A172 (cell line): ENCODE measurements around the gene PAWR. TPM values are rescaled to one million over a fixed set of nuclear protein-coding genes. Genes with fewer than 3 reads are reported as not detected.
"Not testable (repeated sequence)": the region's sequence is repeated elsewhere in the genome, so short reads cannot be mapped to it uniquely, and the experiment has no call there.

ENCODE experiments used
- DNase-seq: peaks from one replicate; pipeline ENCODE4 v3.0.0-alpha.2; 2015; ENCODE audit warnings: low spot score
- total RNA-seq: library from RNA; depleted of rRNA; stranded (reverse); fragments of >200 nt; shearing (Covaris generic); gene quantifications from 2 replicates; pipeline ENCODE4 v1.2.3, GENCODE V29; 2014

The PAWR gene
- total RNA-seq, 1 experiment from 2014 or later, result 63.2 TPM

DNA sequence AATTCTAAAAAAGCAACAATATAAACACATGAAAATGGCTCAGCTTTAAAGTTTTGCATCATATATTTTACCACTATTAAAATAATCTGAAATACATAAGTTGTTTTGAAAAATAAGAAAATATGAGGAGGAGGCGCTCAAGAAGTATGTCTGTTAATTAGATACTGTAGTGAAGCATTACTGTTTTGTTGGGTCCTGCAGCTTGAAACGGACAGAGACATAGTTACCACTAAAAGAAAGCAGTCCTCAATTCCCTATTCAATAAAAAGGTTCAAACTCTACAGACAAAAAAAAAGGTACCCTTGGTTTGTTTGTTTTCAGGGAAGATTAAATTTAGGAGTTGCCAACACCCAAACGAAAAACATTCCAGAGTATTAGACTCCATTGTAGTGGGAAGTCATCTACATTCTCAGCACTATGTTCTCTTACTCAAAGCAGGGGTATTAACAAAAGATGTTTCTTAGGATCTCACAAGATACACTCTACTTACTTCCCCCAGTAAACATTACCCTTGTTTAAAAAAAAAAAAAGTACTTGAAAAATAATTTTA, 3.0 kb downstream of the PAWR start:
- peak; percentile 18 for DNase-seq

DNA sequence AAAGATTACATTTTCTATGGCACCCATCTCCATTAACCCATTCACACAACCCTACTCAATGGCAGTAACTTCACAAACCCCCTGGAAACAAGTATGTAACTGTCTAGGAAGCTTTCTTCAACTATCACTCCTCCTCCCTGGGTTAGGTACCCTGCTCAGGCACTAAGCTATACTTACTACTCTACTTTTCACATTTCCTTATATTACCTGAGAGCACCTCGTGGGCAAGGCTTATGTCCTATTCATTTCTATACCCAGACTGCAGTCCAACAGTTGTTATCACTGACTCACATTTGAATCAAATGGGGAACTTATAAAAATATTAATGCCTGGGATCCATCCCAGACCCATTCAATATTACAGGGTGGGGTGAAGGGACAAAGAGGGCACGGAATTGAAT, 4.6 kb downstream of the PAWR start:
- no peak for DNase-seq

DNA sequence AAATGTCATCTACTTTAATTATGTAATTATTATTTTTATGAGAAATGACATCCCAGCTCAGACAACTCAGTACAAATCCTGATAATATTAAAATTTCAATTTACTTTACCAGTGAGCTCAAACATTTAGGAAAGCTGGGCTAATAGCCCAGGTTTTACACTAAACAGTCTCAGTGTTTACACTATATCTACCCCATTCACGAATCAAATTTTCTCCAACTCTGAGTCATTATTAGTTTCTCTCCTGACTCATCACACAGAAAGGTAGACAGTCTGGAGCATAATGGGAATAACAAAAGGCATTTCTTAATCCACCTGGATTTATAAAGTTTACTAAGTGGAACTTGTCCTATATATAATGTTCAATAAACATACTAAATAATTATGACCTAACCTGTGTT, 5.7 kb downstream of the PAWR start:
- peak; percentile 53 for DNase-seq

DNA sequence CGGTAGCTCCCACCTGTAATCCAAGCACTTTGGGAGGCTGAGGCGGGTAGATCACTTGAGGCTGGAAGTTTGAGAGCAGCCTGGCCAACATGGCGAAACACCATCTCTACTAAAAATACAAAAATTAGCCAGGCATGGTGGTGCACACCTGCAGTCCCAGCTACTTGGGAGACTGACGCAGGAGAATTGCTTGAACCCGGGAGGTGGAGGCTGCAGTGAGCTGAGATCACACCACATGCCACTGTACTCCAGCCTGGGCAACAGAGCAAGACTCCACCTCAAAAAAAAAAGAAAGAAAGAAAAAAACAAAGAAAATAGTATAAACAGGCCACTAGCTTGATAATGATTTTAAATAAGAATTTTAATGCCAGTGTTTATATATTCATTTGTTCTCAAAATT, 6.4 kb downstream of the PAWR start:
- DNase-seq, result not testable (repeated sequence)

DNA sequence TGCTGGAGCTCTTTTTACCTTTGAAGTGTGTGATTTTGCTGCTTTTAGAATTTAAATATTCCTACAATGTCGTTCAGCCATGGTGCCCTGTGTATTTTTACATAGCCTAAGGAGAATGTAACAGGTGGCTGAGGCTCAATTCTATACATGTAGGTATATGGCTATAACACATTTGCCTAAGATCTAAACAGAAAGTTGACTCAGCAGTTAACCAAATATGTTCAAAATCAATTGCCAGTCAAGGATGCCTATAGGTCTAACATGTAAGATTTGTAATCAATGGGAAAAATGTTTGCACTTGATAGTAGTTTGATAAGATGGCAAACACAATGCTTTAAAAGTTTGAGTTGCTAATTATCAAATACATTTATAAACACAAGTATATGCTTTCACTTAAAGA, 8.2 kb downstream of the PAWR start:
- DNase-seq, result no peak

DNA sequence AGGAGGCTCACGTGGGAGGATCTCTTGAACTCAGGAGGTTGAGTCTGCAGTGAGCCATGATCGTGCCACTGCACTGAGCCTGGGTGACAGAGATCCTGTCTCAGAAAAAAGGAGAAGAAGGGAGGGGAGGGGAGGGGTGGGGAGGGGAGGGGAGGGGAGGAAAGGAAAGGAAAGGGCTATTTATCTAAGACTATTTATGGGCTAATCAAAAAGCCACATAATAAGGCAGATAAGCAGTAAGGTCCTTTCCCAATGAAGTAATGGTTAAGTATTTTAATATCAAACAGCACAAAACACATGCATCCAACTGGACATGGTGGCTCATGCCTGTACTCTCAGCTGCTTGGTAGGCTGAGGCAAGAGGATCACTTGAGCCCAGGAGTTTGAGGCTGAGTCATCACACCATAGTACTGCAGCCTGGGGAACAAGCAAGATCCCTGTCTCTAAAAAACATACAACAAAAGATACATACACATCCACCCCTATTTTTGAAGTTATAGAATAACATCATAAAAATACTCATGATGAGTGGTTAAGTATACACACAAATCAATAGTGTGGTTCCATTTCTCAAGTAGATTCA, 9.7 kb downstream of the PAWR start:
- no peak for DNase-seq

DNA sequence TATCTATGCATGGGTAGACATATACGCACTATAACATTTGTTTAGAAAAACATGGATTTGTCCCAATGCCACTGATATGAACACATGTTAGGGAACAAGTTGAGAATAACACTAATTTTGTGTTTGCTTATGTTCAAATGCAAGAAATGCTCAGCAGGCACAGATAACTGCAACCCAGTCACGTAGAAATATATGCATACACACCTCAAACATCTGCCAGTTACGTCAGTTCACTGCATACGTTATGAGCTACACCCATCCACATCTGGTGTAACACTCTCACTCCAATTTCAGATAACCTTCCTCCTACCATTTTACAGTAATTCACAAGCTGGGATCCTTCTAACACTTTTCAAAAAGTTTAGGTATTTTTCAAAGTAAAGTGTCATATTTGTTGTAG, 10.7 kb downstream of the PAWR start:
- no peak for DNase-seq

DNA sequence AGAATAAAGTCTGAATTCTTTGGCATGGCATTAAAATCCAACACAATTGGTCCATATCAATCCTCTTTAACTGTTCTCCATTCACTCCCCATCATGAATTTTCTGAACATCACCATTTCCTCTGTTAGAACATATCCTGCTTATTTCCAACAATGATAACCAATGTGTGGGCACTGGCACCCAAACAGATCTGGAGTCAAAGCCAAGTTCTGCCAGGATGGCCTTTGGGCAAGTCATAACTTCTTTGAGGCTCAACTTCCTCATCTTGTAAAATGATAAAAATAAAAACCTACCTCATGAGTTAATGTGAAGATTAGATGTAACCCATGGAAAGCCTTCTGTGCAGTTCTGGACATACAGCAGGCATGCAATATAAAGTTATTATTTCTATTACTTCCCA, 12.5 kb downstream of the PAWR start:
- DNase-seq, result no peak

DNA sequence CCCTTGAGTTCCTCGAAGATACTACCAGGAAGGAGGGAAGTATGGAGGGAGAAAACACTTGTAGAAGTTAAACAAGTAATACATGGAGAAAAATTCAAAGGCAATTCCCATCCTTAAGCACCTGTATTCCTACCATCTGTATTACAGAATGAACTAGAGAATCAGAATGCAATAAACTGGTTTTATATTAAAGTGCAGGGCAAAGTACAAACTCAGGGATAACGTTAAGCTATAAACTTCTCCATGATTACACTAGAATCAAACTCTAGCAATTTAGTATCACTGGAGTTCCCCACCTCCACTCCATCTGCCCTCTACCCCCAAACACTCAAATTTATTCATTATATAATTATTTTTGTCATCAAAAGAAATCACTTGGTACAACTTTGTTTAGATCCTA, 13.1 kb downstream of the PAWR start:
- no peak for DNase-seq

DNA sequence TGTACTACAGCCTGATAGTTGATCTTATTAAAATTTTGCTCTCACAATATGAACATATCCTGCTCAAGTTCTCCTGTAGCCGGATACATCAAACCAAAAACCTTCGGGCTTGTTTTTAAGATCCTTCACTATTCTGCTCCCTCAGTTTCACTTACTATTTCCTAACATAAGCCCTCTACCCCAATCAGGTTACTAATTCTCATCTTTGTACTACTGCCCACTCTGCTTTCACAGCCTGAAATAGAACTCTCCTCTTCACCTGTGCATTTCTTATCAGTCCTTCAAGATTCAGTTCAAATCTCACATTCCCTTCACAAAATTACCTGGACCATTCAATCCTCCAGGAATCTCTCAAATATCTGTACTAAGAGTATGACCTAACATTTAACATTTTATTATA, 14.2 kb downstream of the PAWR start:
- DNase-seq, result no peak

DNA sequence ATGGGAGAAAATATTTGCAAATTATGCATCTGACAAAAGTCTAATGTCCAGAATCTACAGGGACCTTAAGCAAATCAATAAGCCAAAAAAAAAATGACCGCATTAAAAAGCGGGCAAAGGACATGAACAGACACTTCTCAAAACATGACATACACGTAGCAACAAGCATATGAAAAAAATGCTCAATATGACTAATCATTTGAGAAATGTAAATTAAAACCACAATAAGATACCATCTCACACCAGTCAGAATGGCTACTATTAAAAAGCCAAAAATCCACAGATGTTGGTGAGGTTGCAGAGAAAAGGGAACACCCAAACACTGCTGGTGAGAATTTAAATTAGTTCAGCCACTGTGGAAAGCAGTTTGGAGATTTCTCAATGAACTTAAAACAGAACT, 16.1 kb downstream of the PAWR start:
- peak; percentile 49 for DNase-seq

DNA sequence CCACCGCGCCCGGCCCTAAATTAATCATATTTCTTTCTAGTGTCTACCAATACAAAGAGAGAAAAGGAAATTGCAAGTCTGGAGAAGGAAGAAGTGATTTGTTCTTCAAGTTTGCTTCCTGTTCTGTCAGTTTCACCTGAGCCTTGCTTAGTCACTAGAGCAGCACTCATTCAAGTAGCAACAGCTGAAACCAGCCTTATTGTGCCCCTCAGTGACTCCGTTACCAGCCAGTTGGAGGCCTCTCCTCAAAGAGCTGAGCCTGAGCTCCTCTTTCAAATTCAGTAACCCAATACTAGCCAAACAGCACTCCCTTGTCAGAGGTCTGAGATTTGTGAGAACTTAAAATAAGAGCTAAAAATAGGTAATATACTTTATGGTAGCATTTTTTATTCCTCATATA, 17.4 kb downstream of the PAWR start:
- DNase-seq, result no peak

DNA sequence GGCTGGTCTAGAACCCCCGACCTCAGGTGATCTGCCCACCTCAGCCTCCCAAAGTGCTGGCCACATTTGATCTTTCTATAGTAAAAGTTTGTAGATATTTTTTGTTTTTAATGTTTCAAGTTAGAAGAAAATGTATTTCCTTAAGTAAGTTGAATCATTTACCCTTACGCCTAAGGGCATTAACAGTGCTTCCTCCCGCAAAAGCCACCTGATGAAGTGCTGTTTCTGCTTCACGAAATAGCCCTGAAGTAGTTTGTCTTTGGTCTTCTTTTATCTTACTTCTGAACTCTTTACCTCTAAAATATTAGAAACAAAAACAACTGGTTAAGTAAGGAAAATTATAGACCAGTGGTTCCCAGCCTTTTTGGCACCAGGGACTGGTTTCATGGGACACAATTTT, 22.7 kb downstream of the PAWR start:
- DNase-seq, result no peak

DNA sequence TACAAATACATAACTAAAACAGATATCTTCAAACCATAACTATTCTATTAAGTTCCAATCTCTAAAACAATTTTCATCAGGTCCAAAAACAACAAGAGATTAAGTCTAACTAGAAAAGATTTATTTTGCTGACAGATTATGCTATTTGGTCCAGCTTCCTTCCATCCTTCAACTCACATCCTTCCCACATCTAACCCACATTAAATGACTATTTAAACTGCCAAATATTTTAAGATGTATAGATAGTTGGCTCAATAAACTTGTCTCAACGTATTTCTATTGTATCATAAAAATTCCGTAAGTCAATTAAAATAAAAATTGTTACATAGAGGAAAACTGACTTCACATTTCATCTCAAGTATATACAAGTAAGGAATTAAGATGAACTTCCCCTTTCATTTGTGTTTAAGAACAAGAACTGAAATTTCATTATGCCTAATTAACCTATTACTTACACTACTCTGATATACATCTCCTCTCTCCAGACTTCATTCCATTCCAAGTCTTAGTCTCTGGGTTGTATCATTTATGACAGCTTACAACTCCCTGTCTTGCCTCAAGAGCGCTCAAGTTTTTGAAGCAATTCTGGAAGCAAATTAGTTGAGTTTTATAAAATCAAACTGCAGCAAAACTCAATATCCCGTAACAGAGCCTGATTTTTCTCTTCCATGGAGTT, 25.4 kb downstream of the PAWR start:
- DNase-seq, result no peak

DNA sequence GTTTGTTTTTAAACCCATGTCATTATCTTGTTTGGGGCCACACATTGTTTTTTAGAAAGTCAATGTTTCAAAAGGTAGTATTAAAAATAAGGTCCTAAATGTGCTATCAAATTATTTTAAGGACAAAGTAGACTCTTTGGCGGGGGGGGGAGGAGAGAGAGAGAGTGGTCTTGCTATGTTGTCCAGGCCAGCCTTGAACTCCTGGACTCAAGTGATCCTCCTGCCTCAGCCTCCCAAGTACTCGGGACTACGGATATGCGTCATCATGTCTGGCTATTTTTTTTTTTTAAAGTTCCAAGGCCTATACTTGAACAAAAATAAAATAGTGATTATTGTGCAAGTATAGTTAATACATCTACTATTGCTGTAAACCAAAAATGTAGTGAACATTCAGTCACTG, 26.2 kb downstream of the PAWR start:
- no peak for DNase-seq

DNA sequence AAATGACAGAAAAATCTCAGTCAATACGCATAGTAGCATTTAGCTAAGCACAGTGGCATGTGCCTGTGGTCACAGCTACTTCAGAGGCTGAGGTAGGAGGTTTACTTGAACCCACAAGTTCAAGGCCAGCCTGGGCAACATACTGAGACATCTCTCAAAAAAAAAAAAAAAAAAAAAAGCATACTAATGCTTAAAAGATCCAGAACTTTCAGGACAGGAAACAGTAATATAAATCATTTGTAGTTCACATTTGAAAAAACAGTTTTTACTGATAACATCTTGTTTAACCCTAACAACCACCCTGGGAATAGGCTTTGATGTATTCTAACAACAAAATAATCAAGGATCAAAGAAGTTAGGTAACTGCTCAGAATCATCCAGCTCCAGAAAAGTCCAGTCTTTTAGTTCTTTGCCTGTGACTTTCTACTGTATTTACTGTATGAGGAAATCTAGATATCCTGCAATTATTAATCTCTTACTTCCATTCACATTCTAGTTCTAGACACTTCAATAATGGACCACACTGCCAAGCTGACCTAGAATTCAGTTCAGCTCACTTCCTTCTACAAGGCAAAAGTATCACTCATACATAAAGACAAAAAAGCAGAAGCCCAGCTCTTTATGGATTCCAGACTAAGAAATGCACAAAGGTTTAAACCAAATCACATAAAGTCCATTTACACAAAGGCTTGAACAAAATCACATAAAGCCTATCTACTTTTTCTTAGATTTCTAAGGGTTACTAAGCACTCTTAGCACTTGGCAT, 28.5 kb downstream of the PAWR start:
- no peak for DNase-seq

DNA sequence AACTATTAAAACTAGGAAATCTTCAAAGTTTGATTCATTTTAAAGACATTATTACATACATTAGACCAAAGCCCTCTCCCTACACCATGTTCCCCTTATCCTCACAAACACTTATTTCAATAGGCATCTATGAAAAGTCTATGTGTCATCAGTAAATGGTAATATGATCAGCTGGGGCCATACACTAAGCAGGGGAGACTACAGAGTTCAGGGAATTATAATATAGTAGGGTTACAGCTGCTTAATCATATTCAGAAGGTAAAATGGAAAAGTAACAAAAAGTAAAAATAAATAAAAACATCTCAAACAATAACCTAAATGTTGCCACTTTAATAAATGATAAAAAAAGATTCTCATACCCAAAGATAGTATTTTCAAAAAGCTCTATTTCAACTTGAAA, 29.1 kb downstream of the PAWR start:
- no peak for DNase-seq

DNA sequence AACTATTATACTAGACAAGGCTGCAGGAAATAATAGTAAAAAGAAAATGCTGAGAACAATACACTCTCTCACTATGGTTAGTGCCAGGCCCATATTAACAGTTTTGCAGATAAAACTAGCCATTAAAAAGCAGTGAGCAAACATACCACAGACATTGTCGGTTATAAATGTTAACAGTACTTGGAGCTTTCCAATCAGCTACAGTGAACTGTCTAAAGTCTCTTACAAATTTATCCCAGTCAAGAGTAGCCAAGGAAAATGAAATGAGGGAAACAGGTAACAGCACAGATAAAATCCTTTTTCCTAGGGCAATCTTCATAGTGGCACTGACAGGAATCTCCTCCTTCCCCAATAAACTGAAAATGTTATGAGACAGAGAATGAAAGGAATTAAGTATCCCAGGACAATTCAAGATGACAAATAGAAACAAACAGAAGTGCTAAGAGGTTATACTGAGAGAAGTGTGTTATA, 30.8 kb downstream of the PAWR start:
- DNase-seq, result no peak

DNA sequence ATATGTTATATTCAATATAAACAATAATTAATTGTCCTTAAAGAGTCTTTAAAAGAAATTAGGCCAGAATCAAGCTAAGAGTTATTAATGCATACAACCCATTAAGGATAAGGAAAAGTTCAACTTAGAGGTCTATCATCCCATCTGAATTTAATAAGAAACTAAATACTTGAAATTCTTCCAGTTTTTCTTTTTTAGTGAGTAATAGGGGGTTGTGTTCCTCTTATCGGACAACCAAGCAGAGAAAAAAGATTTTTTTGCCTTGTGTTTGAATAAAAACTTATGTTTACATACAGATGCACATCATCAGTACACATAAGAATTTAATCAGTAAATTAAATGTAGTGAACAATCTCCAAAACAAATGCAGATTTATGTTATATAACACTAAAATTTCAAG, 32.5 kb downstream of the PAWR start:
- DNase-seq, result no peak

DNA sequence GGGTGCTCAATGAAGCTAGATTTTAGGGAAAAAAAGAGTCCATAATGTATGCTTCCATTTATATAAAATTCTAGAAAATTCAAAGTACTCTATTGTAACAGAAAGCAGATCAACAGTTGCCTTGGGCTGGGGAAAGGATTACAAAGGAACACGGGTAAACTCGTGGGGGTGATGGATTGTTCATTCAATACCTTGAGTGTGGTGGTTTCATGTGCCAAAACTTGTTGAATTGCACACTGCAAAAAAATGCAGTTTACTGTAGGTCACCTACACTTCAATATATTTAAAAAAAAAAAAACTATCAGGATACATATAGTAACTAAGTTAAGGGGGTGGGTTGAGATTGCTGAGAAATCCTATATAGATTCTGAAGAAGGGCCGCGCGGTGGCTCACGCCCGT, 33.6 kb downstream of the PAWR start:
- DNase-seq, result no peak

DNA sequence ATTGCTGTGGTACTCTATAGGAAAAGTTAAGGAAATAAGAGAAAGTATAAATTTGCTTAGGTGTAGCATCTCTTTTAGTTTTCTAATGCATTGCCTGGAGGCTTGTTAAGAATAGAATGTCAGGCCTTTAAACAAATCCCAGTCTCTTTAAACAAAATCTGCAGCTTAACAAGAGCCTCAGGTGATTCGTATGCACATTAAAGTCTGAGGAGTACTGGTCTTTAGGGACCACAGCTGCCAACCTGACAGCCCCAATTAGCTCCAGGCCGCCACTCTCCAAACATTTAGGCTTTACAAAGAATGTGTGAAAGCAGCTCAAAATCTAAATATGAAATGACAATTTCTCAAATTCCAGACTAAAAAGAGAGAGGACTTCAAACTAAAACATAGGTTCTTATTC, 35.7 kb downstream of the PAWR start:
- no peak for DNase-seq

DNA sequence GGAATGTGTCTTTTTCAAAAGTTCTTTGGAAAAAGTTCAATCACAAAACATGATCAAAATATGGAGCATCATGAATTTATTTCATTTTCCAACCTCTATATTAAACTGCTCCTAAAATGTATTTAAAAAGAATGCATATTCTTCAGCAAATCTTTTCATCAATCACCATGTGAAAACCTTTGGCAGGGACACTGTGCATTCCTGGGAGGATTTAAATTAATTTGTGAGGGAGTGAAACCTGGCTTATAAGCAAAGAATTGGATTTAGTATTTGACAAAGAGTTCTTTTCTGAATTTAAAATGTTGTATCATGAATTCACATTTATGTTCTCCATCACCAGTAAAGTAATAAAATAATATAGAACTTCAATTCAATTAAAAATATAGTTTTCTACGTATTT, 38.2 kb downstream of the PAWR start:
- no peak for DNase-seq

DNA sequence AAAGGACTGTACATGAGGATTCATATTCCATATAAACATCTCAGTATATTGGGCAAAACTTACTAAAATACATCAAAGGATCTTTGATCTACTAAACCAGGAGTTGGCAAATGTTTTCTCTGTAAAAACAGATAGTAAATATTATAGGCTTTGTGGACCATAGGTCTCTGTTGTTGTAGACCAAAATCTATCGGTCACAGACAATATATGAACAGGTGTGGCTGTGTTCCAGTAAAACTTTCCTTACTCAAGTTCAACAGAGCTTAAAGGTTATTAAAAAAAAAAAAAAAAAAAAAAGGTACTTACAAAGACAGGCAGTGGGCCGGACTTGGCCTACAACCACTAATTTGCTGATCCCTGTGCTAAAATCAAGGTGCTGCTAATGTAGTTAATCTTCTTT, 40.3 kb downstream of the PAWR start:
- no peak for DNase-seq
